Activated naive CD4-positive, alpha-beta T cell treated with anti-CD3 and anti-CD28 coated beads, Interleukin-2, amount 50 U/mL, for 72 hours (primary cell): ENCODE results near the gene BLOC1S6. TPM values are rescaled to one million over a fixed set of nuclear protein-coding genes. Genes with fewer than 3 reads are reported as not detected.

Experiments
- ATAC-seq, 2 donors: fragments of 150-1000 bp; cut with Tn5 transposase; 2 replicates each; pipeline ENCODE4 v1.10.0; 2021; ENCODE audit warnings: mild to moderate bottlenecking in 2 of 2, moderate library complexity in 2 of 2
- DNase-seq, 2 donors: peaks; one replicate each; pipeline ENCODE4 v3.0.0; 2021 to 2022; ENCODE audit warnings: low spot score in 2 of 2
- H3K27ac Mint-ChIP-seq, 2 donors: one replicate each; pipeline ENCODE4 v1.8.0; 2022; ENCODE audit warnings: mild to moderate bottlenecking in 2 of 2, mixed read lengths in 2 of 2
- H3K36me3 Mint-ChIP-seq, 2 donors: one replicate each; pipeline ENCODE4 v1.8.0; 2022; ENCODE audit warnings: mixed read lengths in 2 of 2
- H3K9me3 Mint-ChIP-seq, 2 donors: one replicate each; pipeline ENCODE4 v1.8.0; 2022; ENCODE audit warnings: mixed read lengths in 2 of 2
- total RNA-seq, 2 donors: library from RNA; stranded (reverse); gene quantifications; one replicate each; pipeline ENCODE4 v1.2.3, GENCODE V29; 2022

Gene BLOC1S6, protein sequence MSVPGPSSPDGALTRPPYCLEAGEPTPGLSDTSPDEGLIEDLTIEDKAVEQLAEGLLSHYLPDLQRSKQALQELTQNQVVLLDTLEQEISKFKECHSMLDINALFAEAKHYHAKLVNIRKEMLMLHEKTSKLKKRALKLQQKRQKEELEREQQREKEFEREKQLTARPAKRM
- total RNA-seq = 10 to 100 TPM; 45.6 to 54.6 TPM

GRCh38 chr15:45587095-45587862, at the start of gene BLOC1S6:
BLOC1S6 (plus strand) TSS chr15:45587379; CDS start chr15:45587444, 65 bp downstream.
- ATAC-seq = peak; percentile 88
- DNase-seq = peak; percentile 82 to 87
- peaks cover 14 to 21% of the 10 kb centered on the region in 2 donors for H3K36me3 Mint-ChIP-seq
- peak within 1 kb of the TSS; percentile 100 for H3K27ac Mint-ChIP-seq
- no peaks in the 10 kb centered on the region for H3K9me3 Mint-ChIP-seq

DNA sequence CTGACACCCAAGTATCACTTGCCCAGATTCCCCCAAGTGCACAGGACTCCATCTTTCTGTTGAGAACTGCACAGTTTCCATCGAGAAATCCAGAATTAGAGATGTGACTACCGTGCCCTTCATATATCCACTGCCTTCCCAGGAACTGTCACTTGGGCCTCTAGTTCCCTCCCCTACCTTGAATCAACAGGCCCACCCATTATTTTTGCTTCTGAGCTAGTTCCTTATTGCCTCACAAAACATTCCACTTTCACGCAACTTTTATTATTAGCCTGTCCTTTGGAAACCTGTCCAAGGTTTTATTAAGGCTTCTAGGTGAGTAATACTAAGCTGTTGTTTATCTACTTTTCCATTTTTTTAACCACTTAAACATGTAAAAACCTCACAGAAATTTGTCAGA, 47.5 kb upstream of the BLOC1S6 start:
- no peaks in the 10 kb centered on the region for H3K9me3 Mint-ChIP-seq
- no peak for DNase-seq
- no peak for ATAC-seq
- no peak overlapping the region for H3K27ac Mint-ChIP-seq
- H3K36me3 Mint-ChIP-seq = no peaks in the 10 kb centered on the region

GRCh38 chr15:45540531-45540930, 46.6 kb upstream of the BLOC1S6 start:
- DNase-seq (no peak), ATAC-seq (no peak)
- H3K36me3 Mint-ChIP-seq = no peaks in the 10 kb centered on the region
- no peak overlapping the region for H3K27ac Mint-ChIP-seq
- no peaks in the 10 kb centered on the region for H3K9me3 Mint-ChIP-seq

GRCh38 chr15:45543051-45543450, 44.1 kb upstream of the BLOC1S6 start:
- Mint-ChIP-seq H3K9me3 (no peaks in the 10 kb centered on the region), H3K27ac (no peak overlapping the region), H3K36me3 (no peaks in the 10 kb centered on the region)
- no peak for DNase-seq
- no peak for ATAC-seq

GRCh38 chr15:45544266-45545023, 42.7 kb upstream of the BLOC1S6 start:
- ATAC-seq = no peak
- H3K36me3 Mint-ChIP-seq = no peaks in the 10 kb centered on the region
- DNase-seq = no peak
- no peaks in the 10 kb centered on the region for H3K9me3 Mint-ChIP-seq
- H3K27ac Mint-ChIP-seq = no peak overlapping the region

DNA sequence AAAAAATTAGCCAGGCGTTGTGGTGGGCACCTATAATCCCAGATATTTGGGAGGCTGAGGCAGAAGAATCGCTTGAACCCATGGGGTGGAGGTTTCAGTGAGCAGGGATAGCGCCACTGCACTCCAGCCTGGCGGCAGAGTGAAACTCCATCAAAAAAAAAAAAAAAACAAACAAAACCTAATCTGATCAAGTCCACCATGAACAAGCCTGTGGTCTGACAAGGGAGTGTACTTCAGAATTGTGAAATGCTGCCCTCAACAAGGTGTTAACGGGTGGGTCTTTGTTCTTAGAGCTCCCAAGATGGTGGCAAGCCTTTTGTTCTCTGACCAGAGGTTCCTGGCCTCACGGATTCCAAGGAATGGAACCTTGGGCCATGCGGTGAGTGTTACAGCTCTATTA, 40.4 kb upstream of the BLOC1S6 start:
- H3K27ac Mint-ChIP-seq = no peak overlapping the region
- H3K36me3 Mint-ChIP-seq = no peaks in the 10 kb centered on the region
- H3K9me3 Mint-ChIP-seq = no peaks in the 10 kb centered on the region
- DNase-seq (no peak), ATAC-seq (no peak)

- Mint-ChIP-seq H3K36me3 (no peaks in the 10 kb centered on the region), H3K9me3 (no peaks in the 10 kb centered on the region), H3K27ac (no peak overlapping the region)
- DNase-seq (no peak), ATAC-seq (no peak)
Measured at GRCh38 chr15:45548753-45549520, 38.2 kb upstream of the BLOC1S6 start.

- Mint-ChIP-seq H3K27ac (no peak overlapping the region), H3K36me3 (no peaks in the 10 kb centered on the region), H3K9me3 (no peaks in the 10 kb centered on the region)
- DNase-seq (no peak), ATAC-seq (no peak)
Measured at GRCh38 chr15:45549541-45550220, 37.5 kb upstream of the BLOC1S6 start.

- no peaks in the 10 kb centered on the region for H3K36me3 Mint-ChIP-seq
- ATAC-seq = no peak
- H3K9me3 Mint-ChIP-seq = no peaks in the 10 kb centered on the region
- no peak overlapping the region for H3K27ac Mint-ChIP-seq
- DNase-seq = no peak
Measured at GRCh38 chr15:45550436-45550835, 36.7 kb upstream of the BLOC1S6 start.

GRCh38 chr15:45551676-45552075, 35.5 kb upstream of the BLOC1S6 start:
- Mint-ChIP-seq H3K36me3 (no peaks in the 10 kb centered on the region), H3K9me3 (no peaks in the 10 kb centered on the region), H3K27ac (no peak overlapping the region)
- DNase-seq (no peak), ATAC-seq (no peak)

- Mint-ChIP-seq H3K36me3 (no peaks in the 10 kb centered on the region), H3K27ac (no peak overlapping the region), H3K9me3 (no peaks in the 10 kb centered on the region)
- DNase-seq = no peak
- ATAC-seq = no peak
Measured at GRCh38 chr15:45555934-45556608, 31.1 kb upstream of the BLOC1S6 start.

DNA sequence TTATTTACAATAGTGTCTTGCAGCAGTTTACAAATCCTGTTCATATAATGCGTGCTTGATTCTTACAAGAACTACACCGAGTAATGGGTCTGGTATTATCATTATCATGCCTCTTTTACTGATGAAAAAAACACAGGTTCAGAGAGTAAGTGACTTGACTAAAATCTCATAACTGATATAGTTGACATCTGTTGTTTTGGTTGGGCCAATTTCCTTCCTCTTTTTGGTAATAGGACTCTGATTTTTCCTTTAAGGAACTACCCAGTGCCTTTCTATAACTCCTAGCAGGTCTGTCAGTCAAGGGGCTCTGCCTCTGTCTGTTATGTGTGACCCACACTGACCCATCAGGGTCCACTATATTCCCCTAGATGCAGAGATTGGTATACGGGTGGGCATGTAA, 14.6 kb upstream of the BLOC1S6 start:
- ATAC-seq (no peak), DNase-seq (no peak)
- no peaks in the 10 kb centered on the region for H3K9me3 Mint-ChIP-seq
- no peaks in the 10 kb centered on the region for H3K36me3 Mint-ChIP-seq
- H3K27ac Mint-ChIP-seq = no peak overlapping the region

DNA sequence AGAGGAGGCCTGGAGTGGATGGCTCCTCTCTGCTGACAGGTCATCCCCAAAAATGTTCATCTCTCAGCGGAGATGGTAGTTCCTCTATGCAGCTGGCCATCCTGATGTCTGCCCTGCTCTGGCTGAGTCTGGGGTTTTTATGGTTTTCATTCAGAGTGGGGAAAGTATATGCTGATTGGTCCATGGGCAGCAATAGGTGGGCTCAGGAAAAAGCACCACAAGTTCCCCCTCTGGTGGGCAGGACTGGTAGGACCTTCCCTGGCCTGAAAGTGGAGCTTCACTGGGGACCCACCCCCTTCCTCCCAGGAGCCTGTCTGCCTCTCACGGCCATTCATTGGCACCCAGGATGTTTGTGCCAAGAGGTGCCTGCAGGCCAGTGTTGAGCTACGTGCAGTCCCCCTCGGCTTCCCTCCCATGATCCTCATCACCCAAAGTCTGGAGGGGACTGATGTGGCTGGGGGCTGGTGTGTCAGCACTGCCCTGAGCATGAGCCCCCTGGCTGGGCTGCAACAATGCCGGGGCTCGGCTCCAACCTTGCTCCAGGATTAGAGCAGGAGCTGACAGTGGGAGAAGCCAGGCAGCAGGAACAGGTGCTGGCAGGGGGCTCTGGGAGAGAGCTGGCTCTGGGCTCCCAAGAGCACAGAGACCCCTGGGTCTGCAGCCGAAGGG, 13.1 kb upstream of the BLOC1S6 start:
- no peaks in the 10 kb centered on the region for H3K36me3 Mint-ChIP-seq
- H3K9me3 Mint-ChIP-seq = no peaks in the 10 kb centered on the region
- no peak overlapping the region for H3K27ac Mint-ChIP-seq
- DNase-seq (peak in 1 of 2 donors; percentile 12), ATAC-seq (peak in 1 of 2 donors; percentile 40)

DNA sequence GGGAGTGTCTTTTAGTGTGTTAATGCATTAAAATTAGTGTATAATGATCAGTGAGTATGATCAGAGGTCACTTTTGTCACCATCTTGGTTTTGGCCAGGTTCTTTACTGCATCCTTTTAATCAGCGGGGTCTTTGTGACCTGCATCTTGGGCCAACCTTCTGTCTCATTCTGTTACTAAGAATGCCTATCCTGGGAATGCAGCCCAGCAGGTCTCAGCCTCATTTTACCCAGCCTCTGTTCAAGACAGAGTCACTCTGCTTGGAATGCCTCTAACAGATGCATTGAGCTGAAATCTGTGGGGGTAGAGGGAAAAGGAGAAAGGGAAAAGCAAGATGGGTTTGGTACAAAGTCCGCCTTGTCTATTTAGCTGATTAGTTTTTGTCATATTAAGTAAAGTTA, 5.3 kb upstream of the BLOC1S6 start:
- H3K27ac Mint-ChIP-seq = no peak overlapping the region
- ATAC-seq (no peak), DNase-seq (no peak)
- H3K36me3 Mint-ChIP-seq = peaks cover 2 to 4% of the 10 kb centered on the region in 2 donors
- no peaks in the 10 kb centered on the region for H3K9me3 Mint-ChIP-seq
